ENCODE measurements around the gene NTN4.

The NTN4 gene

DNA sequence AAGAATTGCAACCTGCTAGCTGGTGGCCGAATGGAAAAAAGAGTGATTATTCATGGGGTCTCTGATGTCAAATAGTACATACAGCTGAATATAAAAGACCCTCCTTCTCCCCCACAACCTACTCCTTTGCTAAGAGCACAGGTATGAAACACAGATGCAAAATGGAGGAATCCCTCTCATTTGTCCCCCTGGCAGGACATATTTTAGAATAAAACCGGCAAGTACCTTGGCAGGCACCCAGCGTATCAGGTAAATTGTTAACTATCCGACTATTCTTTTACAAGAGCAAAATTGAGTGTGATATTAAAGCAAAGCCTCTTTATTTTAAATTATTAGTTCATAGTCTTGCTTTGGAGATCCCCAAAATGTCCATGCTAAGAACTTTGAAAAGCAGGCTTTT lies 165.6 kb downstream of the NTN4 start:
- H3K36me3 ChIP-seq = no peaks in the 10 kb centered on the region
- H3K4me1 ChIP-seq (ENCODE audit: control insufficient read depth in 1 of 2, insufficient read depth in 1 of 2, low read depth in 1 of 2, low read length in 1 of 2) = no peaks in the 10 kb centered on the region
- no peak overlapping the region for H3K4me3 ChIP-seq (ENCODE audit: low read depth in 1 of 2, low read length in 1 of 2)
- no peaks in the 10 kb centered on the region for H3K9me3 ChIP-seq
- TF ChIP-seq, protein P1, sequence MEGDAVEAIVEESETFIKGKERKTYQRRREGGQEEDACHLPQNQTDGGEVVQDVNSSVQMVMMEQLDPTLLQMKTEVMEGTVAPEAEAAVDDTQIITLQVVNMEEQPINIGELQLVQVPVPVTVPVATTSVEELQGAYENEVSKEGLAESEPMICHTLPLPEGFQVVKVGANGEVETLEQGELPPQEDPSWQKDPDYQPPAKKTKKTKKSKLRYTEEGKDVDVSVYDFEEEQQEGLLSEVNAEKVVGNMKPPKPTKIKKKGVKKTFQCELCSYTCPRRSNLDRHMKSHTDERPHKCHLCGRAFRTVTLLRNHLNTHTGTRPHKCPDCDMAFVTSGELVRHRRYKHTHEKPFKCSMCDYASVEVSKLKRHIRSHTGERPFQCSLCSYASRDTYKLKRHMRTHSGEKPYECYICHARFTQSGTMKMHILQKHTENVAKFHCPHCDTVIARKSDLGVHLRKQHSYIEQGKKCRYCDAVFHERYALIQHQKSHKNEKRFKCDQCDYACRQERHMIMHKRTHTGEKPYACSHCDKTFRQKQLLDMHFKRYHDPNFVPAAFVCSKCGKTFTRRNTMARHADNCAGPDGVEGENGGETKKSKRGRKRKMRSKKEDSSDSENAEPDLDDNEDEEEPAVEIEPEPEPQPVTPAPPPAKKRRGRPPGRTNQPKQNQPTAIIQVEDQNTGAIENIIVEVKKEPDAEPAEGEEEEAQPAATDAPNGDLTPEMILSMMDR (IDR thresholded peaks at IDR 0.05) = no peak
- H3K27ac ChIP-seq = no peak overlapping the region
- peaks cover 4% of the 10 kb centered on the region for H3K27me3 ChIP-seq

DNA sequence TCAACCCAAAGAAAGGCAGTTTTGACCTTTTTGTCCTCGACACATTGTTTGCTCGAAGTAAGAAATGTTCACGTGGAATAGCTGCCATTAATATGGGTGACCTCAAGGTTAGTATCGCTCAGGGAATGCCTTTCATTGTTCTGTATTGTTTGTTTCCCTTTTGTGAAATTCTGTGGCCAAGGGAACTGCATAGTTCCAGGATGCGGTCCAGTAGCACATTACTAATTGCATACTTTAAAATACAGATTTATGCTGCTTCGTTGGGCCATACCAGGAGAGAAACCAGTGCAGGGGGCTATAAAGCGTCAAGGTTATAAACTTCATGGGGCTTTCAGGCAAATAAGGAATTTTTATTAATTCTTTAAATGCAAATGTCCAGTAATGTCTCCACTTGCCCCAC lies 166.0 kb downstream of the NTN4 start:
- TF ChIP-seq, protein P1 (IDR thresholded peaks at IDR 0.05) = no peak
- Histone ChIP-seq H3K27ac (no peak overlapping the region), H3K4me1 (ENCODE audit: control insufficient read depth in 1 of 2, insufficient read depth in 1 of 2, low read depth in 1 of 2, low read length in 1 of 2) (no peaks in the 10 kb centered on the region), H3K36me3 (no peaks in the 10 kb centered on the region), H3K4me3 (ENCODE audit: low read depth in 1 of 2, low read length in 1 of 2) (no peak overlapping the region), H3K27me3 (peaks cover 4% of the 10 kb centered on the region), H3K9me3 (no peaks in the 10 kb centered on the region)

DNA sequence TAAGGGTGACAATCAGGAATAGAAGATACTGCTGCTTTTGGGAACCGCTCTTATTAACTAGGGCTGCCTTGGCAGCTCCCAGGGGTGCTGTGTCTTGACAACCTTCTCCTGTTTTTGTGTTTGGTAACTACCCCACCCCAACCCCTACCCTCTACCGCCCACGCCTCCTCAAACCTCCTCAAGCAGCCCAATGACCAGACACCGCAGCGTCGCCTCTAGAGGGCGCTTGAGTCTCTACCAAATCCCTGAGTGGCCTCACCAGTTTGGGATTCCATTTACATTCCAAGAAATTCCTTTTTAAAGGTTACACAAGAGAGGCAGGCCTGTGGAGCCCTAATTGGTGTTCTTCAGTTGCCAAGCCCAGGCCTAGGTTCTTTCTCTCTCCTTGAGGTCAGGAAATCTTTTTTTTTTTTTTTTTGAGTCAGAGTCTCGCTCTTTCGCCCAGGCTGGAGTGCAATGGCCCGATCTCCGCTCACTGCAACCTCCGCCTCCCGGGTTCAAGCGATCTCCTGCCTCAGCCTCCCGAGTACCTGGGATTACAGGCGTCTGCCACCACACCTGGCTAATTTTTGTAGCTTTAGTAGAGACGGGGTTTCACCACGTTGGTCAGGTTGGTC lies 166.9 kb downstream of the NTN4 start:
- TF ChIP-seq, protein P1 (IDR thresholded peaks at IDR 0.05) = no peak
- H3K27ac ChIP-seq = no peak overlapping the region
- peaks cover 4% of the 10 kb centered on the region for H3K27me3 ChIP-seq
- H3K4me3 ChIP-seq (ENCODE audit: low read depth in 1 of 2, low read length in 1 of 2) = no peak overlapping the region
- H3K4me1 ChIP-seq (ENCODE audit: control insufficient read depth in 1 of 2, insufficient read depth in 1 of 2, low read depth in 1 of 2, low read length in 1 of 2) = no peaks in the 10 kb centered on the region
- no peaks in the 10 kb centered on the region for H3K9me3 ChIP-seq
- no peaks in the 10 kb centered on the region for H3K36me3 ChIP-seq

DNA sequence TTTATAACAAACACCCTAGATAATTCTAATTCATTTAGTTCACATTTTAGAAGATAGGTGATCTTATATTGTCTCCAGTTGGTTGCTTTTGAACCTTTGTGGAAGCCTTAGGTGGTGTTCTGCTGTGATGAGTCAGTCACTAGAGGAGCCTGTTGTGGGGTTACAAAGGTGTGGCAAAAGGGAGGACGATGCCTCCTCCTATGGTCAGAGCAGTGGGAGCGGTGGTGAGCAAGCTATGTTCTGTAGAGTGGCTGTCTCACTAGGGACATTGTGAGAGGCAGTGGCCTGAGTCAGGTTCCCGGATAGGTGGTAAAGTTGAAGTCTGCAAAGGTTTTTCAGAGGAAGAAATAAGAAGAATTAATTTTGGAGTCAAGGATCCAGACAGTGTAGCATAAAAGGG lies 167.7 kb downstream of the NTN4 start:
- Histone ChIP-seq H3K36me3 (no peaks in the 10 kb centered on the region), H3K4me1 (ENCODE audit: control insufficient read depth in 1 of 2, insufficient read depth in 1 of 2, low read depth in 1 of 2, low read length in 1 of 2) (no peaks in the 10 kb centered on the region), H3K27me3 (peaks cover 4% of the 10 kb centered on the region), H3K9me3 (no peaks in the 10 kb centered on the region), H3K4me3 (ENCODE audit: low read depth in 1 of 2, low read length in 1 of 2) (no peak overlapping the region), H3K27ac (no peak overlapping the region)
- TF ChIP-seq, protein P1 (IDR thresholded peaks at IDR 0.05) = no peak

DNA sequence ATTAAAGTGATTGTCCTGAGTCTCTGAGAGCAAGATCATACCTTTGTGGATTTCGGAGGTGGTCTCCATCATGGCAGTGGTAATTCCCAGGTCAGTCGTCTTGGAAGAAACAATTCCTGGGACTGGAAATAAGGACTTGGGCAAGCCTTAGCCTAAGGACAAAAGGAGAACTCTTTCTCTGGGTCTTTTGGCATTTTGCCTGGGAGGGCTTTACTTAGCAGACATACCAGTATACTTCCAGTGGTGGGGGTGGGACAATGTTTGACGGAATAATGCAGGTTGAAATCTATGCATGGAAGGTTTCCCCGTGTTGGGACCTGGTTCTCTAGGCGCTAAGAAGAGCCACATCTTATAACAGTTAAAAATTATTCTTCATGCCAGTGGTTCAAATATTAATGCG lies 168.8 kb downstream of the NTN4 start:
- Histone ChIP-seq H3K27ac (no peak overlapping the region), H3K4me3 (ENCODE audit: low read depth in 1 of 2, low read length in 1 of 2) (no peak overlapping the region)
- TF ChIP-seq, protein P1 (IDR thresholded peaks at IDR 0.05) = no peak

More for the DNA sequence above, 168.8 kb downstream of the NTN4 start:
- no peaks in the 10 kb centered on the region for H3K9me3 ChIP-seq
- no peaks in the 10 kb centered on the region for H3K36me3 ChIP-seq
- H3K4me1 ChIP-seq (ENCODE audit: control insufficient read depth in 1 of 2, insufficient read depth in 1 of 2, low read depth in 1 of 2, low read length in 1 of 2) = no peaks in the 10 kb centered on the region
- peaks cover 4% of the 10 kb centered on the region for H3K27me3 ChIP-seq

Data from neutrophil (primary cell).